Measurements from ENCODE around the gene LSMEM2.

DNA sequence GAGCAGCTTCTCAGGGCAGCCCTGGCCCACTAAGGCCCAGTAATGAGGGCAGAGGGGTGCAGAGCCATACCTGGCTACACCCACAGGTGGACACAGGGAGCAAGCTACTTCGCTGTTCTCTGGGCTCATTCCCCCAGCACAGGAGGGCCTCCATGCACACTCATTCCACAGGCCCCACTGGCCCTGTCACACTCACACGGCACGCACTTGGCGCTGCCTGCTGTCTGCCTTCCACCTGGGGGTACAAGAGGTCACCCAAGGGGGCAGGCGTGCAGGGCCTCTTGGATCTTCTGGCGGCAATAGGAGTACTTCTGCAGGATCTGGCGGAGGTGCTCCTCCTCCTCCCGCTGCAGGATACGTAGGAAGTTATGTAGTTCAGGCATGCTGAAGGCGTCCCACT lies 51.4 kb downstream of the LSMEM2 start:
- TF ChIP-seq, protein P1, sequence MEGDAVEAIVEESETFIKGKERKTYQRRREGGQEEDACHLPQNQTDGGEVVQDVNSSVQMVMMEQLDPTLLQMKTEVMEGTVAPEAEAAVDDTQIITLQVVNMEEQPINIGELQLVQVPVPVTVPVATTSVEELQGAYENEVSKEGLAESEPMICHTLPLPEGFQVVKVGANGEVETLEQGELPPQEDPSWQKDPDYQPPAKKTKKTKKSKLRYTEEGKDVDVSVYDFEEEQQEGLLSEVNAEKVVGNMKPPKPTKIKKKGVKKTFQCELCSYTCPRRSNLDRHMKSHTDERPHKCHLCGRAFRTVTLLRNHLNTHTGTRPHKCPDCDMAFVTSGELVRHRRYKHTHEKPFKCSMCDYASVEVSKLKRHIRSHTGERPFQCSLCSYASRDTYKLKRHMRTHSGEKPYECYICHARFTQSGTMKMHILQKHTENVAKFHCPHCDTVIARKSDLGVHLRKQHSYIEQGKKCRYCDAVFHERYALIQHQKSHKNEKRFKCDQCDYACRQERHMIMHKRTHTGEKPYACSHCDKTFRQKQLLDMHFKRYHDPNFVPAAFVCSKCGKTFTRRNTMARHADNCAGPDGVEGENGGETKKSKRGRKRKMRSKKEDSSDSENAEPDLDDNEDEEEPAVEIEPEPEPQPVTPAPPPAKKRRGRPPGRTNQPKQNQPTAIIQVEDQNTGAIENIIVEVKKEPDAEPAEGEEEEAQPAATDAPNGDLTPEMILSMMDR (IDR thresholded peaks at IDR 0.05): no peak
- TF ChIP-seq EP300 (IDR thresholded peaks at IDR 0.05) (no peak), CHD2 (IDR thresholded peaks at IDR 0.05; ENCODE audit: low read length, partially characterized antibody) (no peak), MAFK (IDR thresholded peaks at IDR 0.05; ENCODE audit: partially characterized antibody) (no peak)
- TF ChIP-seq, protein P2, sequence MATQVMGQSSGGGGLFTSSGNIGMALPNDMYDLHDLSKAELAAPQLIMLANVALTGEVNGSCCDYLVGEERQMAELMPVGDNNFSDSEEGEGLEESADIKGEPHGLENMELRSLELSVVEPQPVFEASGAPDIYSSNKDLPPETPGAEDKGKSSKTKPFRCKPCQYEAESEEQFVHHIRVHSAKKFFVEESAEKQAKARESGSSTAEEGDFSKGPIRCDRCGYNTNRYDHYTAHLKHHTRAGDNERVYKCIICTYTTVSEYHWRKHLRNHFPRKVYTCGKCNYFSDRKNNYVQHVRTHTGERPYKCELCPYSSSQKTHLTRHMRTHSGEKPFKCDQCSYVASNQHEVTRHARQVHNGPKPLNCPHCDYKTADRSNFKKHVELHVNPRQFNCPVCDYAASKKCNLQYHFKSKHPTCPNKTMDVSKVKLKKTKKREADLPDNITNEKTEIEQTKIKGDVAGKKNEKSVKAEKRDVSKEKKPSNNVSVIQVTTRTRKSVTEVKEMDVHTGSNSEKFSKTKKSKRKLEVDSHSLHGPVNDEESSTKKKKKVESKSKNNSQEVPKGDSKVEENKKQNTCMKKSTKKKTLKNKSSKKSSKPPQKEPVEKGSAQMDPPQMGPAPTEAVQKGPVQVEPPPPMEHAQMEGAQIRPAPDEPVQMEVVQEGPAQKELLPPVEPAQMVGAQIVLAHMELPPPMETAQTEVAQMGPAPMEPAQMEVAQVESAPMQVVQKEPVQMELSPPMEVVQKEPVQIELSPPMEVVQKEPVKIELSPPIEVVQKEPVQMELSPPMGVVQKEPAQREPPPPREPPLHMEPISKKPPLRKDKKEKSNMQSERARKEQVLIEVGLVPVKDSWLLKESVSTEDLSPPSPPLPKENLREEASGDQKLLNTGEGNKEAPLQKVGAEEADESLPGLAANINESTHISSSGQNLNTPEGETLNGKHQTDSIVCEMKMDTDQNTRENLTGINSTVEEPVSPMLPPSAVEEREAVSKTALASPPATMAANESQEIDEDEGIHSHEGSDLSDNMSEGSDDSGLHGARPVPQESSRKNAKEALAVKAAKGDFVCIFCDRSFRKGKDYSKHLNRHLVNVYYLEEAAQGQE (IDR thresholded peaks at IDR 0.05): no peak
- TF ChIP-seq, protein P3, sequence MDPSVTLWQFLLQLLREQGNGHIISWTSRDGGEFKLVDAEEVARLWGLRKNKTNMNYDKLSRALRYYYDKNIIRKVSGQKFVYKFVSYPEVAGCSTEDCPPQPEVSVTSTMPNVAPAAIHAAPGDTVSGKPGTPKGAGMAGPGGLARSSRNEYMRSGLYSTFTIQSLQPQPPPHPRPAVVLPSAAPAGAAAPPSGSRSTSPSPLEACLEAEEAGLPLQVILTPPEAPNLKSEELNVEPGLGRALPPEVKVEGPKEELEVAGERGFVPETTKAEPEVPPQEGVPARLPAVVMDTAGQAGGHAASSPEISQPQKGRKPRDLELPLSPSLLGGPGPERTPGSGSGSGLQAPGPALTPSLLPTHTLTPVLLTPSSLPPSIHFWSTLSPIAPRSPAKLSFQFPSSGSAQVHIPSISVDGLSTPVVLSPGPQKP (IDR thresholded peaks at IDR 0.05; ENCODE audit: low read depth, low read length): no peak

All from A549 (cell line).